Endothelial cell of hepatic sinusoid (primary cell): ENCODE data around the gene UBA1.

ENCODE experiments used
- in situ Hi-C: cut with HindIII; loops from 2 replicates; pipeline ENCODE4 v1.10.0; 2017; ENCODE audit warnings: low sequenced_read_pairs

UBA1 gene

DNA sequence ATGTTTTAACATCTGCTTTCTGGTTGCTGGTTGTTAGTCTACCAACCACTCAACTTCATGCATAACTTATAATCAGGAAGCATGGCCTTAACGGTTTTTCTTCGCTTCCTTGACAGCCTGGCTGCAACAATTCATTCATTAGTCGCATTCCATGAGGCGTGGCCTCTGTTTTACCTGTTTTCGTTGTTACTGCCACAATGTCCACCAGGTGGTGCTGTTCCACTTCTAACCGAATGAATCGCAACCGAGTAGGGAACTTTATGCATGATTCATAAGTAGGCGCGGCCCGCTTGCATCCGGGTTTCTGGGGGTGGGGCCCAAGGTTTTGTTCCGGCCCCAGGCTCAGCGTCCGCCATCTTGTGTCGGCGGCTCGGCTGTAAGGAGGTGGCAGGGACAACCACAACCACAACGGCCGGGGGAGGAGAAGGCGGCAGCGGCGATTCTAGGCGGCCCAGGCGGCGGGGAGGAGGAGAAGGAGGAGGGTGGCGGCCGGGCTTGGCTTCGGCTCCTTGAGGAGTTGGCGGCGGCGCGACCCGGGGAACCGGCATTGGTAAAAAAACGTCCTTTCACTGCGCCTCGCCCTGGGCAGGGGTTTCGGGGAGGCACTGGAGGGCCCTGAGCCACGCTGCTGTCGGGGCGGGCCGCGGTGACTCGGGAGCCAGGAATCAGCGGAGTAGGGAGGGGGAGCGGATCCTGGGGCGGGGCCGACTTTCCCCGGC is at the start of gene UBA1:
TSS of gene UBA1 (plus strand) at position 355 of the 719 bp plus-strand sequence. CDS start 4,974 bp downstream, outside the sequence.
- in situ Hi-C loops = loop anchor here (10.0 kb wide), 1 partner anchor 121 kb away; no protein-coding TSS in a partner anchor

DNA sequence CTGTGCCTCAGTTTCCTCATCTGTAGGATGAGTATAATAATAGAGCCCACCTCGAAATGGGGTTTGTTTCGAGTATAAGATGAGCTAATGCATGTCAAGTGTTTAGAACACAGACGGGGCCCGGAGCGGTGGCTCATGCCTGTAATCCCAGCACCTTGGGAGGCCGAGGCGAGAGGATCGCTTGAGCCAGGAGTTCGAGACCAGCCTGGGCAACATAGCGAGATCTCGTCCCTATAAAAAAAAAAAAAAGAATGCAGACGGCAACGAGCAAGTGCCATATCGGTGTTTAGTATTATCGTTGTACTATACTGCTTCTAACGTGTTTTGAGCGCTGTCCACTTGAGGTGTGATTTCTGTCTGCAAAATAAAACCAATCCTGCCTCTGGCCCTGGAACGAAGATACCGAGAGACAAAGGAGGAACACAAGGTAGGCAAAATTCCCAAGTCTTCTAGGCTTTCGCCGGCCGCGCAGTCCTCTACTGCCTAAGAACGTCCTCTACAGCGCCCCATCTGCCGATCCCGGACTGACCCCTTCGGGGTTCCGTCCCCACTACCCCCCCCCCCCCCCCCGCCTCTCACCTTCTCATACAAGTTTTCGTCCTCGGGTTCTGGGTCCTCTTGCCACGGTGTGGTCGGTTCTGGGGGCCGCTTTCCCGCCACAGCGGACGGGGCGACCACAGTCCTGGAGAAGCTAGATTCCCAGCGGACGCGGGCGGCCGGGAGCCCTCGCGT is 49.6 kb upstream of the UBA1 start:
- in situ Hi-C loops = no loop called here

DNA sequence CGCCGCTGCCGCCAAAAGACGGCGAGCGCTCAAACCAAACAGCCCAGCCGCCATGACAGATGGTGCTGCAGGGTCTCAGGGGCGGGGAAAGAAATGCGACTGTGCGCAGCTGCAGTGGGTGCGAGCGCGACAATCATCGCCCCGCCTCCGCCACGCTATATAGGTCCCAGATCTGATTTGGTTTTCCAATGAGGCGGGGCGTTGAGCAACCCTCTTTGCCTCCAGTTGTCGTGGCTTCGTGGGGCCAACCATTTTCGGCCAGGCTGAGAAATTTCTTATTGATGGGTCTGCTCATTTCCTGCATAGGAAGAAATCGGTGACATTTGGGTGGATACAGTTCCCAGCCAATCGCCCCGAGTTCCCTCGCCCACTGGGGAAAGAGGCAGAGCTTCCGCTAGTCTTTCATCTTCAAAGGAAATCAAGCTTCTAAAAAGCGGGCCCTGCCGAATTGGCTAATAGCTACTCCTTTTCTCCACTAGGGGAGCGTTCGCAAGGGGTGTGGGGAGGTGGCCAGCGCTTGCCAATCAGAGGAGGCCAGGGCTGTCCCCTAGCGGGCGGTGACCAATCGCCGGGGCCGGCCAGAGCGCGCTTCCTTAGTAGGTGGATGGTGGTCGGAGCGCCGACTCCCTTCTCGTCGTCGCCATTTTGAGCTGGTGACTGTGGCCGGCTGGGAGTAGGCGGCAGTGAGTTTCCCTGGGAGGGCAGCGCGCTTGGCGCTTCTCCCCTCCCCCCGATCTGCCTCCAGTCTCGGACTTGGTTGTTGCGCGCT is 48.8 kb upstream of the UBA1 start, which contains the start of the genes NDUFB11 and RBM10:
TSS of gene NDUFB11 (minus strand) at position 77 of the 769 bp plus-strand sequence. CDS start at position 54, 23 bp downstream.
TSS of gene RBM10 (plus strand) at position 596 of the 769 bp plus-strand sequence. CDS start 2,261 bp downstream, outside the sequence.
- in situ Hi-C loops = no loop called here

DNA sequence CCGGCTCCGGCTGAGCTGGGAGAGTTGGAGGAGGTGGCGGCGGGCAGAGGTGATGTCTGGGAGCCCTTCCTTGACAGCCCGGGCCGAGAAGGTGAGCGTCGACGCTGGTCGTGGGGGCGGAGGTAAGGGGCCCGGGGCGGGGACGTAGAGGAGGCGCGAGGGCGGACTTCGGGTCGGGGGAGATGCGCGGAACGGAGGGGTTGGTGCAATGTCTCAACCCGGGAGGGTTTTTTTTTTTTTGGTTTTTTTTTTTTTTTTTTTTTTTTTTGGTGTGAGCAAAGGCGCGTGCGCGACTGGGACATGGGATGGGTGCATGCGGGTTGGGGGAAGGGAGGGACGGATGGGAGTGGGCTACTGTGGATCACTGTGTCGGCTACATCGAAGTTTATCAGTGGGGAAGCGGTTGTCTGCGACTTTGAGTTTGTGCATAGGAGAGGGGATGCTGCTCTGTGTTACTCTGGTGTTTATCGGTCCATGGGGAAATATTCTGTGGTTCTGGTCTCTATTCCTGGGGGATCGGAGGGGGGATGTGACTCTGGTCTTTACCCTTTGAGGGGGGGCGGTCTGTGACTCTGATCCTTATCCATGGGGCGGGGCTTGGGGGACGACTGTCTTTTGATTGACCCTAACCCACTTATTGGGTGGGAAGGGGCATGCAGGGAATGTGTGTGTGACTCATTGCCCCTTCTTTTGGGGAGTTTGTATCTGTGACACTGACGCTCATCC is 48.1 kb upstream of the UBA1 start:
- in situ Hi-C loops = no loop called here

DNA sequence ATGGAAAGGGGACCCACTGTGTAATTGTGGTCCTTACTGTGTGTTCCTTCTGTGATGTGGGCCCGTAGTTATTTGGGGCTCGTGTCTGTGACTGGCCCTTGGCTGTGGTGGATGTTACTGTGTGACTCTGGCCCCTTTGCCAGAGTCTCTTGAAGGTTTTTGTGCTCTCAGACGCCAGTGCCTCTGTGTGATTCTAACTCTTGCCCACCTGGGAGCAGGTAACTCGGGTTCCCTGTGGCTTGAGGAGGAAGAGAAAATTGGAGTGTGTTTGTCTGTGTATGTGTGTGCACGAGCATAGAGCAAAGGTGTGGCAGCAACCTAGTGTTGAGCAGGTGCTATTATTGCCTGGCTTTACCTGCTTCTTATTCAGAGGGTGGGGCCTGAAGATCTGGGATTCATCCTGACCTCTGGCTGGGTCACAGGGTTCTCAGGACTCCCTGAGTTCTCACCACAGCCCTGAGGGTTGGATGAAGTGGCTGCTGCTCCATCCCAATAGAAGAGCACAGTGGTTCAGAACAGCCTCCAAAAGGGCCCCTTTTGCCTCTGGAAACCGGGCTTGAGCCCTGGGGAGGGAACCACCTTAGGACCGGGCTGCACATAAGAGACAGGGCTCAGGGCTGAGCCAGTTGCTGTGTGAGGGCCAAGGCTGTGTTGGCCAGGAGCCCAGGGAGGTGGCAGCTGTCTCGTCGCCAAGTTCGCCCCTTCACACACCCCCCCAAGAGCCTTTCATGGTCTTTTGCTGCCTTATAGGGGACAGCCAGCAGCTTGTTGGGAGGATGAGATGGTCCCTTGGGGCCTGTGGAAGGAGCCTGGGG is 47.3 kb upstream of the UBA1 start:
- in situ Hi-C loops = no loop called here

DNA sequence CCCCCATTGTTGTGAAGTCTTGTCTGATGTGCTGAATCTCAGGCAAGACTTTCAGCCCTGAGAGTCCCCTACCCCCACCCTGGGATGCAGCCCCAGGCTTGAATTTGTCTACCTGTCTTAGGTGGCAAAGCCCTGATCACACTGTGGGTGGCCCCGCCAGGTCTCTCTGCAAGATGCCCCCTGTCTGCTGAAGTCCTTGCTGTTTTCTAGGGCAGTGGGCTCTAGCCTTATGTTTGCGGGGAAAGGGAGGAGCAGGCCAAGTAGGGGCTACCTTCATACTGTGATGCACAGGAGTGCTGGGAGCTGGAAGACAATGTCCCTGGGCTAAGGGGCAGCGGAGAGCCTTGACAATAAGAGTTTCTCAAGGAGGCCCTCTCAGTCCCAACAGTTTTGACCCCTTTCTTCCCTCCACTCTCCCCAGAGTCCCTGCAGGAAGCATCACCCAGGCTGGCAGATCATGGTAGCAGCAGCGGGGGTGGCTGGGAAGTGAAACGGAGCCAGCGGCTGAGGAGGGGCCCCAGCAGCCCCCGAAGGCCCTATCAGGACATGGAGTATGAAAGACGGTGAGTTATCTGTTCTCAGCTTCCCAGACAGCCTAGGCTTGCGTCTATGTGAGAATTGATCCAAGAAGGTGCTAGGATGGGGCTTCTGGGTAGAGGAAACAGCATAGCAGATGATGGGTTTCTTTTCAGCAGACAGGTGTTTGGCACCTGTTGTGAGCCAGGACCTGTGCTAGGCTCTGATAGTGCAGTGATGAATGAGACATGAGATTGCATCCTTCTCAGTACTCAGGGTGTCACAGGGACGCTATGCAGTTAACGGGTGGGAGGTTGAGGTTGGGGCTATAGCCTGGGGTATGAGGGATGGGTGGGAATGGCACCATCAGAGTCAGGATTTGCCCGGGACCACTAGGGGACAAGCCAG is 46.4 kb upstream of the UBA1 start:
- in situ Hi-C loops = no loop called here

DNA sequence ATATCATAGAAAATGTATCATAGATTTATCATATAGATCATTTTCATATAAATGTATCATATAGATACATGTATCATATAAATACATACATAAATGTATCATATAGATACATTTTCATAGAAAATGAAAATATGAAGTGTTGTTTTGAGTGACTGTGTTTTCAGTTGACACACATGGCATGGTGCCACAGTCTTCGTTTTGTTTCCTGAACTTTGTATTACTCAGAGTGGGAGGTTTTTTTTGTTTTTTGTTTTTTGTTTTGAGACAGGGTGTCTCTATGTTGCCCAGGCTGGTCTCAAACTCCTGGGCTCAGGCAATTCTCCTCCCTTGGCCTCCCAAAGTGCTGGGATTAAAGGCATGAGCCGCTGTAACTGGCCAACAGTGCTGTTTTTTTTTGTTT is 44.7 kb upstream of the UBA1 start:
- in situ Hi-C loops = no loop called here

DNA sequence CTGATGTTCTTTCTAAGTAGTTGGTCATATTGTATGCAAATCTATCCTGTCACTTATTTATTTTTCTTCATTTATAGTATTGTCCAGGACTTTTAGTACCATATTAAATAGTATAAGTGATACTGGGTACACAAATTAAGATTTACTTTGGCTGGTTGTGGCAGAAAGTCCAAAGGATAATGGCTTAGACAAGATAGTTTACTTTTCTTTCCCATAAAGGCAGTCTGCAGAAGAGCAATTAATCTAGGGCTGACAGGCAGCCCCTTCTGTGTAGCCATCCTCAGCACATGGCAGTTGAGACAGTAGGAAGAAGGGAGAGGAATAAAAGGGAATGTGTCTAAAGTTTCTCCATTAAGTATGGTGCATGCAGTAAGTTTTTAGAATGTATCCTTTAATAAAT is 42.2 kb upstream of the UBA1 start:
- in situ Hi-C loops = no loop called here

DNA sequence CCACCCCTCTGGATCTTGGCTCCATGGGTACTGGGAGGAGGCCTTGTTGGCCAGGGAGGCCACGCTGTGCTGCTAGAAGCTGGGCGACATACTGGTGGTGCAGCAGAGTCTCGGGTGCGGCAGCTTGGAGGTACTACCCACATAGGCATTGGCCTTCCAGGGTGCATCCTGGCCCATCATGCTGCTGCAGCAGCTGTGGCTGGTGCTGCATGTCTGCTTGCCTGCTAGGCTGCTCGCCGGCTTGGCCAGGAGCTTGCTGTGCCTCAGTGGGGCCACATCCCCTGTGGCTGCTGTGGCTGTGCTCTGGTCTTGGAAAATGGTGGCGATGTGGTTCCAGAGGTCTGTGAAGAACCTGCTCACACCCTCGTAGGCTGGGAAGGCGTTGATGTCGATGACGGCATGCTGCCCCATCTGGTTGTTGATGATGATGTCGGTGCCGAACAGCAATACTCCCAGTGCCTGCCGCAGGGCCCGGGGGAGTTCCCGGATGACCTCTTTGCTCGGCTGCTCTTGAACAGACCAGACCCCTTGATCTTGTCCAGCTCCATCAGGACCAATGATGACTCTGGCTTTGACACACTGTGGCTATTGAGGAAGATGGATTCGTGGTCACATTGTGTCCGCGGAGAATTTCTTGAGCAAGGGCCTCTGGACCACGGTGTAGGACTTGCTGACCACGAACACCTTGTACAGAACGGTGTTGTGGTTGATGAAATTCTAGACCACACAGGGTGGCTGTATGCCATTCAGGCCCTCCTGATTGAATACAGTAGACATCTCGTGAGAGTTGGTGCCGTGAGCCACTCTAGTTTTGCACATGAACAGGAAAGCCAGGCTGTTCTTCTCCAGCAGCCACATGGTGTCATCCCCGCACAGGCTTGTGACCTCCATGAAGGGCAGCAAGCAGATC is 36.8 kb upstream of the UBA1 start:
- in situ Hi-C loops = no loop called here

DNA sequence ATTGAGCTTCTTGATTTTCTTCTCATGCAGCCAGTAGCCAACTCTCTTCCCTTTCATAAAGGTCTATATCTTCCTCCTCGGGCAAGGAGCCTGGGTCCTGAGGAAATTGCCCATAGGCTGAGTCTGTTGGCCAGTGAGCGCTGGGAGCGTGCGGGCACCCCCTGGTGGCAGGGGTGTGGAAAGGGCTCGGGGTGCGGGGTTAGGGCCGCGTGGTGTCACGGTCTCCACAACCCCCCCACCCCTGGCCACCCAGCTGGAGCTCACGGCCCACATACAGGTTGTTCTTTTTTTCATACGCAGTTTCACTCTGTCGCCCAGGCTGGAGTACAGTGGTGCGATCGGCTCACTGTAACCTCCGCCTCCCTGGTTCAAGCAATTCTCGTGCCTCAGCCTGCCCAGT is 35.5 kb upstream of the UBA1 start:
- in situ Hi-C loops = no loop called here

DNA sequence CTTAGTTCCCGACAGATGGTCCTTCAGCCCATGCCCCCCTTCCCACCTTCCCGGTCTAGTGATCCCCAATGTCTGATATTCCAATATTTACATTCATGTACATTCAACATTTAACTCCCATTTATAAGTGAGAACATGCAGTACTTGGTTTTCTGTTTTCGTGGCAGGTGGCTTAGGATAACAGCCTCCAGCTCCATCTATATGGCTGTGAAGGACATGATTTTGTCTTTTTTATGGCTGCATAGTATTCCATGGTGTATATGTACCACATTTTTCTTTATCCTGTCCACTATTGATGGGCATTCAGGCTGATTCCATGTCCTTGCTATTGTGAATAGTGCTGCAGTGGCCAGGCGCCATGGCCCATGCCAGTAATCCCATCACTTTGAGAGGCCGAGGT is 34.8 kb upstream of the UBA1 start:
- in situ Hi-C loops = no loop called here

DNA sequence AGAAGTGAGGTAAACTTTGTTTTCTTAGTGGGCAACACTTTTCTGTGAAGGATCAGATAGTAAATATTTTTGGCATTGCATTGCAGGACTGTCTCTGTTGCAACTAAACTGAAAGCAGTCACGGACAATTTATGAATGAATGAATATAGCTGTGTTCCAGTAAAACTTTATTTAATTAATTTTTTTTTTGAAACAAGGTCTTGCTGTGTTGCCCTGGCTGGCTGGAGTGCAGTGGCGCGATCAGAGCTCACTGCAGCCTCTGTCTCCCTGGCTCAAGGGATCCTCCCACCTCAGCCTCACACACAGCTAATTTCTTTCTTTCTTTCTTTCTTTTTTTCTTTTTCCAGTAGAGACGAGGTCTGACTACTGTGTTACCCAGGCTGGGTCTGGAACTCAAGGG is 32.8 kb upstream of the UBA1 start:
- in situ Hi-C loops = no loop called here

DNA sequence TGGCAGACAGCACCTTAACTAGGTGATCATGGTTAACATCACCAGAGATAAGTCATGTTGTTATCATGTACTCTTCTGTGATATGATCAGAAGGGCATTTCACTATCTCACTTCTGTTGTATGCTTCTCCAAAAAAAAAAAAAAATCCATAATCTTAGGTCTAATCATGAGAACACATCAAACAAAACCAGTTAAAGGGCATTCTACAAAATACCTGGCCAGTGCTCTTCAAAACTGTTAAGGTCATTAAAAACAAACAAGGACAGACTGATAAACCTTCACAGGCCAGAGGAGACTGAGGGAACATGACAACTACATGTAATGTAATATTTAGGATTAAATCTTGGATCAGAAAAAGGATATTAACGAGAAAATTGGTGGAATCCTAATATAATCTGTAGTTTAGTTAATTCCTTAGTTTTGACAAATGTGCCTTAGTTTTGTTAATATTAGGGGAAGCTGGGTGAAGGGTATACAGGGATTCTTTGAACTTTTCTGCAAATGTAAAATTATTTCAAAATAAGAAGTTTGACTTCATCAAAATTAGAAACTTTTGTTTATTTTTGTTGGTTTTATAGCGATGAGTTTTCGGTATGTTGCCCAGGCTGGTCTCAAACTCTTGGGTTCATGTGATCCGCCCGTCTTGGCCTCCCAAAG is 30.6 kb upstream of the UBA1 start:
- in situ Hi-C loops = no loop called here

DNA sequence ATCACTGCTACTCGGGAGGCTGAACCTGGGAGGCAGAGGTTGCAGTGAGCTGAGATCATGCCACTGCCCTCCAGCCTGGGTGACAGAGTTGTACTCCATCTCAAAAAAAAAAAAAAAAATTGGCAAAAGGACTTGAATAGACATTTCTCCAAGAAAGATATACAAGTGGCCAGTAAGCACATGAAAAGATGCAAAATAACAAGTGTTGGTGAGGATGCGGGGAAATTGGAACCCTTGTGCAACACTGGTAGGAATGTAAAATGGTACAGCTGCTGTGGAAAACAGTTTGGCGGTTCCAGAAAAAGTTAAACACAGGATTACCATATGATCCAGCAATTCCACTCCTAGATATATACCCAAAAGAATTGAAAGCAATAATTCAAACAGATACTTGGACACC is 29.2 kb upstream of the UBA1 start:
- in situ Hi-C loops = no loop called here

DNA sequence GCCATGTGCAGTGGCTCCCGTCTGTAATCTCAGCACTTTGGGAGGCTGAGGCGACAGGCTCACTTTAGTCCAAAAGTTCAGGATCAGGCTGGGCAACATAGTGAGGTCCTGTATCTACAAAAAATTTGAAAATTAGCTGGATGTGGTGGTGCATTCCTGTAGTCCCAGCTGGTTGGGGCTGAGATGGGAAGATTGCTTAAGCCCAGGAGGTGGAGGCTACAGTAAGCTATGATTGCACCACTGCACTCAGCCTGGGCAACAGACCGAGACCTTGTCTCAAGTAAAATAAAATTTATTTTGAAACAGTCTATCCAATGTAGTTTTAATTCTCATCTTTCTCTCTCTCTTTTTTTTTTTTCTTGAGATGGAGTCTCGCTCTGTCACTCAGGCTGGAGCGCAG is 27.5 kb upstream of the UBA1 start:
- in situ Hi-C loops = no loop called here

DNA sequence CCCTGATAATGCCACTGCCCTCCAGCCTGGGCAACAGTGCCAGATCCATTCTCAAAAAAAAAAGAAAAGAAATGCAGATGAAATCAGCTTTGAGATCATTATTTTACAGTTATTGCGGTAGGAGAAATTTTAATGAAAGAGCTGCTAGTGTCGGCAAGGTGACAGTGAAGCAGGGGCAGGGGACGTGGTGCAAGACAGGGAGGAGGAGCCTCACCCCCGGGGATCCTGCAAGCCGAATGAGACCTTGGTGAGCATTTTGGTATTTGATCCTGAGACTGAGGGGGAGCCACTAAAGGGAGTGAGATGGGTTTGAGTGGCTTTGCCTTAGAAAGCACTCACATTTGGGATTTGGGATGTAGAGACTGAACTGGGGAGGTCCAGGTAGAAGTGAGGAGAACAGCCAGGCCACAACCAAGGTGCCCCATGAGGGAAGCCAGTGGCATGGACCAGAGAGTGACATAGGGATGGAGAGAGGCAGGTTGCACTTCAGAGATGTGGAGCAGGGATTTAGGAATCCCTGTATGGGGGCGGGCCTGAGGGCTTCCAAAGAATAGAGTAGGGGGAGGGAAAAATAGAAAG is 25.0 kb upstream of the UBA1 start:
- in situ Hi-C loops = no loop called here

DNA sequence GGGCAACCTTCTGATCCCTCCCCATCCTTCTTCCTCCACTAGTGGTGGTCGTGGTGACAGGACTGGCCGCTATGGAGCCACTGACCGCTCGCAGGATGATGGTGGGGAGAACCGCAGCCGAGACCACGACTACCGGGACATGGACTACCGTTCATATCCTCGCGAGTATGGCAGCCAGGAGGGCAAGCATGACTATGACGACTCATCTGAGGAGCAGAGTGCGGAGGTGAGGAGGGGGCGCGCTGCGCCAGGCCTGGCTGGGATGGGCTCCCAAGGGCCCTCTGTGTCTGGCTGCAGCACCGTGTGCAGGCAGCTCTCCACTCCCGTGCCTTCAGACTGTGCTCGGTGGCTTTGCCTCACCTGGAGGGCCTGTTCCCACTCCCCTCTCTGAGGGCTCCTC is 24.4 kb upstream of the UBA1 start:
- in situ Hi-C loops = no loop called here
